ENCODE measurements around the gene GTSE1. TPM values are rescaled to one million over a fixed set of nuclear protein-coding genes. Genes with fewer than 3 reads are reported as not detected.

Gene GTSE1
- total and polyA plus RNA-seq, 2 donors (not counting 1 experiment from before 2014, with no cell fraction given): 2.0 to 3.6 TPM

DNA sequence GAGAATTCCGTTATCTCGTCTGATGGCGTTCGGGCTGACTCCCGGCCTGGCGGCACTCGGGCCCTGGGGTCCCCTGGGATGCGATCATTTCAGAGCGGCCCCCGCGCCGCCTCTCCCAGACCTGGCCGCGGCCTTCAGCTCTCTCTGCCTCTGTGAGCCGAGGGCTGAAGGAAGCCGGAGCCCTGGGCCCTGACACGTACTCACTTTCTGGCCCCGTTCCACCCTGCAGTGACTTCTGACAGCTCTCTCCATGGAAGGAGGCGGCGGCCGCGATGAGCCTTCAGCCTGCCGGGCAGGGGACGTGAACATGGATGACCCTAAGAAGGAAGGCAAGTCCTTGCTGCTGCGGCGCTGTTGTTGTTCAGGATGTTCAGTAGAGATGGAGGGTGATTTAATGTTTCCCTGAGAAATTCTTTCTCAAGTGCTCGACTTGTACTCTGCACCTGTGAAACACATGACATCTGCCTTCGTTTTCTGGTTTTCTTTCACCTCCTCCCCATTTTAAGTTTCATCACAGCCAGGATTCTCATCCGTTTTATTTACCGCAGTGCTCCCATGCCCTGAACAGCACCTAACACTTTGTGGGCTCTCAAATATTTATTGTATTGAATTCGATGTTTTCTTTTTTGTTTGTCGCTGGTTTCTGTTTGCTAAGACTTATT is 612 bp downstream of the GTSE1 start:
- H3K4me3 ChIP-seq (replicated peaks in 1 of 4; ENCODE audit: control extremely low read depth in 1 of 4, insufficient read depth in 1 of 4, low read depth in 3 of 4, low read length in 4 of 4): peak overlapping the region; percentile 42 to 81 (median 76)
- H4K20me1 ChIP-seq (ENCODE audit: control insufficient read depth, extremely low read depth, insufficient read depth, low read length): no peaks in the 10 kb centered on the region
- peak overlapping the region; percentile 69 for H3K9ac ChIP-seq (ENCODE audit: insufficient read depth, low read length)
- peaks cover 9% of the 10 kb centered on the region for H3K4me1 ChIP-seq (ENCODE audit: control insufficient read depth, extremely low read depth, insufficient read depth, low read length)
- peaks cover 10% of the 10 kb centered on the region for H3K36me3 ChIP-seq (ENCODE audit: control insufficient read depth, insufficient read depth, low read length)
- TF ChIP-seq, protein P1, sequence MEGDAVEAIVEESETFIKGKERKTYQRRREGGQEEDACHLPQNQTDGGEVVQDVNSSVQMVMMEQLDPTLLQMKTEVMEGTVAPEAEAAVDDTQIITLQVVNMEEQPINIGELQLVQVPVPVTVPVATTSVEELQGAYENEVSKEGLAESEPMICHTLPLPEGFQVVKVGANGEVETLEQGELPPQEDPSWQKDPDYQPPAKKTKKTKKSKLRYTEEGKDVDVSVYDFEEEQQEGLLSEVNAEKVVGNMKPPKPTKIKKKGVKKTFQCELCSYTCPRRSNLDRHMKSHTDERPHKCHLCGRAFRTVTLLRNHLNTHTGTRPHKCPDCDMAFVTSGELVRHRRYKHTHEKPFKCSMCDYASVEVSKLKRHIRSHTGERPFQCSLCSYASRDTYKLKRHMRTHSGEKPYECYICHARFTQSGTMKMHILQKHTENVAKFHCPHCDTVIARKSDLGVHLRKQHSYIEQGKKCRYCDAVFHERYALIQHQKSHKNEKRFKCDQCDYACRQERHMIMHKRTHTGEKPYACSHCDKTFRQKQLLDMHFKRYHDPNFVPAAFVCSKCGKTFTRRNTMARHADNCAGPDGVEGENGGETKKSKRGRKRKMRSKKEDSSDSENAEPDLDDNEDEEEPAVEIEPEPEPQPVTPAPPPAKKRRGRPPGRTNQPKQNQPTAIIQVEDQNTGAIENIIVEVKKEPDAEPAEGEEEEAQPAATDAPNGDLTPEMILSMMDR (conservative IDR thresholded peaks at IDR 0.05 in 1 of 2, IDR thresholded peaks at IDR 0.05 in 1 of 2; ENCODE audit: low read depth in 1 of 2, low read length in 2 of 2): no peak
- no peak for TF ChIP-seq EZH2 (IDR thresholded peaks at IDR 0.05; ENCODE audit: low read length, missing control alignments)
- peaks cover 40% of the 10 kb centered on the region for H3K79me2 ChIP-seq (ENCODE audit: control insufficient read depth, insufficient read depth, low read length)
- H3K9me3 ChIP-seq (ENCODE audit: control insufficient read depth, insufficient read depth, low read depth, low read length): no peaks in the 10 kb centered on the region
- H2AFZ ChIP-seq (ENCODE audit: low read length): peak overlapping the region; percentile 86
- DNase-seq (ENCODE audit: low read depth in 2 of 2): peak; percentile 9 to 50
- H3K4me2 ChIP-seq (ENCODE audit: extremely low read depth, insufficient read depth, low read length): peak overlapping the region; percentile 100
- peak overlapping the region; percentile 92 for H3K27ac ChIP-seq (ENCODE audit: insufficient read depth, low read length)
- H3K27me3 ChIP-seq (ENCODE audit: control insufficient read depth, insufficient read depth, low read length): no peaks in the 10 kb centered on the region

DNA sequence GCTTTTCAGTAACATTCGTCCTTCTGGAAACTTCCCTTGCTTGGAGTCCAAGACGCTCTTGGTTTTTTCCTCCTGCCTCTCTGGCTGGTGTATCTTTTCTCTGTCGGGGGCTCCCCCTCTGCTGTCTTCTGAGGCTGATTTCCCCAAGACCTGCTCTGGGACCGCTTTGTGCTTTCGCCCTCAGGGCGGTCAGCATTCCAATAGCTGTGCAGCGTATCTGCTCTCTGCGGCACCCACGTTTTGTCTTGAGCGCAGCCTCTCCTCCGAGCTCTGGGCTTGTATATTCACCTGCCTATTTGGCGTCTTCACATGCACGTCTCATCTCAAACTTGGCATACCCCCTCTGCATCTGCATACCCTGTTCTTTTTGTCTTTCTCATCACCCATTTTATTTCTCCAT is 2.4 kb downstream of the GTSE1 start:
- Histone ChIP-seq H3K27me3 (ENCODE audit: control insufficient read depth, insufficient read depth, low read length) (no peaks in the 10 kb centered on the region), H3K4me3 (replicated peaks in 1 of 4; ENCODE audit: control extremely low read depth in 1 of 4, insufficient read depth in 1 of 4, low read depth in 3 of 4, low read length in 4 of 4) (no peak overlapping the region), H3K36me3 (ENCODE audit: control insufficient read depth, insufficient read depth, low read length) (peaks cover 7% of the 10 kb centered on the region), H4K20me1 (ENCODE audit: control insufficient read depth, extremely low read depth, insufficient read depth, low read length) (no peaks in the 10 kb centered on the region), H3K4me1 (ENCODE audit: control insufficient read depth, extremely low read depth, insufficient read depth, low read length) (peaks cover 11% of the 10 kb centered on the region), H3K4me2 (ENCODE audit: extremely low read depth, insufficient read depth, low read length) (no peak overlapping the region), H3K9ac (ENCODE audit: insufficient read depth, low read length) (no peak overlapping the region), H3K27ac (ENCODE audit: insufficient read depth, low read length) (no peak overlapping the region), H3K9me3 (ENCODE audit: control insufficient read depth, insufficient read depth, low read depth, low read length) (no peaks in the 10 kb centered on the region), H2AFZ (ENCODE audit: low read length) (no peak overlapping the region), H3K79me2 (ENCODE audit: control insufficient read depth, insufficient read depth, low read length) (peaks cover 56% of the 10 kb centered on the region)
- DNase-seq (ENCODE audit: low read depth in 2 of 2): no peak
- TF ChIP-seq EZH2 (IDR thresholded peaks at IDR 0.05; ENCODE audit: low read length, missing control alignments): no peak
- TF ChIP-seq, protein P1 (conservative IDR thresholded peaks at IDR 0.05 in 1 of 2, IDR thresholded peaks at IDR 0.05 in 1 of 2; ENCODE audit: low read depth in 1 of 2, low read length in 2 of 2): no peak

DNA sequence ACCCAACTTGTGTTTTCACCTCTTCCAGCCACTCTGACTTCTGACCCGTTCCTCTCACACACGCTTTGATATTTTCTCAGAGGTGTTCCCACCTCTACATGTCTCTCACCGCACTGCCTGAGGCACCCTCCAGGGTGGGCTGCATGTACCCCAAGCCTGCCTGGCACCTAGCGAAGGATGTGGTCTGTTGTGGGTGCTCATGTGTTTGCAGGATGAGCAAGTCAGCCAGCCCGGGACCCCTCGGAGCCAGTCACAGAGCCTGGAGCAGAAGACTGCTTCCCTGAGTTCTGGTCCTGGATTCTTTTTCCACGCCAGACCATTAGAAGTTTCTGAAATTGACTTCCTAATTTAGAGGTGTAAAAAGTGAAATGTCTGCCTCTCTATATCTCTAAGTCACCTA is 3.8 kb downstream of the GTSE1 start:
- Histone ChIP-seq H2AFZ (ENCODE audit: low read length) (no peak overlapping the region), H3K27me3 (ENCODE audit: control insufficient read depth, insufficient read depth, low read length) (no peaks in the 10 kb centered on the region), H3K4me2 (ENCODE audit: extremely low read depth, insufficient read depth, low read length) (no peak overlapping the region), H3K27ac (ENCODE audit: insufficient read depth, low read length) (no peak overlapping the region), H3K79me2 (ENCODE audit: control insufficient read depth, insufficient read depth, low read length) (peaks cover 68% of the 10 kb centered on the region), H3K4me3 (replicated peaks in 1 of 4; ENCODE audit: control extremely low read depth in 1 of 4, insufficient read depth in 1 of 4, low read depth in 3 of 4, low read length in 4 of 4) (no peak overlapping the region), H4K20me1 (ENCODE audit: control insufficient read depth, extremely low read depth, insufficient read depth, low read length) (no peaks in the 10 kb centered on the region), H3K36me3 (ENCODE audit: control insufficient read depth, insufficient read depth, low read length) (peaks cover 7% of the 10 kb centered on the region), H3K9me3 (ENCODE audit: control insufficient read depth, insufficient read depth, low read depth, low read length) (no peaks in the 10 kb centered on the region), H3K4me1 (ENCODE audit: control insufficient read depth, extremely low read depth, insufficient read depth, low read length) (peaks cover 11% of the 10 kb centered on the region), H3K9ac (ENCODE audit: insufficient read depth, low read length) (no peak overlapping the region)
- DNase-seq (ENCODE audit: low read depth in 2 of 2): no peak
- TF ChIP-seq, protein P1 (conservative IDR thresholded peaks at IDR 0.05 in 1 of 2, IDR thresholded peaks at IDR 0.05 in 1 of 2; ENCODE audit: low read depth in 1 of 2, low read length in 2 of 2): no peak
- TF ChIP-seq EZH2 (IDR thresholded peaks at IDR 0.05; ENCODE audit: low read length, missing control alignments): no peak

Measured in fibroblast of lung (primary cell).